ENCODE results near the gene NUP88. TPM values are rescaled to one million over a fixed set of nuclear protein-coding genes. Genes with fewer than 3 reads are reported as not detected.

NUP88 gene
- total RNA-seq, 2 experiments from 2014 or later, result 129 to 142 TPM

GRCh38 chr17:5418858-5419355 is 555 bp downstream of the NUP88 start:
- intact Hi-C loops (cut with DNase I, micrococcal nuclease), result loop anchor here (2.0 to 10.0 kb wide), 4 partner anchors 66 to 1018 kb away; partner anchors contain the start of genes DERL2 (in 2 of the 2), MIS12 (in 2 of the 2), AIPL1 (in 1 of the 2) and RABEP1 (in 1 of the 2)
- no peaks in the 10 kb centered on the region for H3K9me3 Mint-ChIP-seq
- peak overlapping the region; percentile 76 for H3K4me3 ChIP-seq (ENCODE audit: low read length)
- H3K4me1 ChIP-seq (ENCODE audit: insufficient read depth, low read length), result peaks cover 31% of the 10 kb centered on the region
- H3K27me3 Mint-ChIP-seq, result no peaks in the 10 kb centered on the region
- peaks cover 73% of the 10 kb centered on the region for H3K36me3 Mint-ChIP-seq (ENCODE audit: low read depth)
- peaks cover 59% of the 10 kb centered on the region for H3K4me1 Mint-ChIP-seq (ENCODE audit: low read depth)
- no peaks in the 10 kb centered on the region for H3K9me3 ChIP-seq (ENCODE audit: control insufficient read depth in 1 of 2, insufficient read depth in 1 of 2, low read length in 2 of 2)
- H3K27ac Mint-ChIP-seq, result peak overlapping the region; percentile 98
- TF ChIP-seq CTCF (IDR thresholded peaks at IDR 0.05), result no peak
- ChIA-PET CTCF (interaction anchor here (0.8 to 3.6 kb wide), 4 partner anchors 17 to 227 kb away, joined by 3 to 48 read pairs (median 4); partner anchors contain the start of gene C1QBP), POLR2A (interaction anchor here (0.6 to 2.3 kb wide), 26 partner anchors 9 to 1801 kb away, joined by 3 to 37 read pairs (median 4); partner anchors contain the start of genes ACADVL, C17orf107, C1QBP and CYB5D2)
- peak overlapping the region; percentile 98 to 99 for H3K27ac ChIP-seq (ENCODE audit: low read depth in 1 of 2, low read length in 2 of 2)
- DNase-seq (peak; percentile 35 to 90 (median 48)), ATAC-seq (ENCODE audit: poor library complexity) (peak; percentile 43)
- peaks cover 62% of the 10 kb centered on the region for H3K36me3 ChIP-seq (ENCODE audit: insufficient read depth, low read length)
- H3K27me3 ChIP-seq (ENCODE audit: control insufficient read depth in 1 of 2, insufficient read depth in 2 of 2, low read length in 2 of 2), result no peaks in the 10 kb centered on the region
- H3K4me3 Mint-ChIP-seq, result peak overlapping the region; percentile 93

DNA sequence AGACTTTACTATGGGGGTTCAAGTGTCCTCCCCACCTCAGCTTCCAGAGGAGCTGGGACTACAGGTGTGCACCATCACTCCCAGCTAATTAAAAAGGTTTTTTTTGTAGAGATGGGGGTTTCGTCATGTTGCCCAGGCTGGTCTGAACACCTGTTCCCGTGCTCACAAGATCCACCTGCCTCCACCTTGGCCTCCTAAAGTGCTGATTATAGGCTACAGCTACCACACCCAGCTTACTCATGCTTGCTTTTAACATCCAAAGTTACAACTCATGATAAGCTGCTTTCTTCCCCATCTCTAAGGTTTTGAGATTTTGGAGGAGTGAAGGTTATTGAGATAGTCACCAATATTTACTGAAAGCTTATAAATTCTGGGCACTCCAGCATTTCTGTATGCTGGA is 2.6 kb downstream of the NUP88 start:
- Mint-ChIP-seq H3K4me1 (ENCODE audit: low read depth) (peaks cover 63% of the 10 kb centered on the region), H3K27ac (peak overlapping the region; percentile 42), H3K9me3 (no peaks in the 10 kb centered on the region), H3K27me3 (no peaks in the 10 kb centered on the region), H3K36me3 (ENCODE audit: low read depth) (peaks cover 80% of the 10 kb centered on the region), H3K4me3 (peak overlapping the region; percentile 70)
- TF ChIP-seq CTCF (IDR thresholded peaks at IDR 0.05), result no peak
- H3K27me3 ChIP-seq (ENCODE audit: control insufficient read depth in 1 of 2, insufficient read depth in 2 of 2, low read length in 2 of 2), result no peaks in the 10 kb centered on the region
- H3K4me3 ChIP-seq (ENCODE audit: low read length), result no peak overlapping the region
- intact Hi-C loops (cut with DNase I, micrococcal nuclease), result loop anchor here in 1 of 2 experiments (5.0 to 10.0 kb wide), 3 partner anchors 68 to 1020 kb away; partner anchors contain the start of genes AIPL1, DERL2, MIS12 and RABEP1
- H3K4me1 ChIP-seq (ENCODE audit: insufficient read depth, low read length), result peaks cover 31% of the 10 kb centered on the region
- DNase-seq (no peak), ATAC-seq (ENCODE audit: poor library complexity) (no peak)
- ChIA-PET POLR2A (interaction anchor here (0.6 to 1.2 kb wide), 3 partner anchors 22 to 772 kb away, joined by 3 read pairs; partner anchors contain the start of gene DERL2), CTCF (interaction anchor here (3.6 kb wide), 1 partner anchor 22 kb away, joined by 48 read pairs; the partner anchor contains the start of gene C1QBP)
- H3K9me3 ChIP-seq (ENCODE audit: control insufficient read depth in 1 of 2, insufficient read depth in 1 of 2, low read length in 2 of 2), result no peaks in the 10 kb centered on the region
- H3K27ac ChIP-seq (ENCODE audit: low read depth in 1 of 2, low read length in 2 of 2), result peak overlapping the region in 1 of 2 donors; percentile 39
- H3K36me3 ChIP-seq (ENCODE audit: insufficient read depth, low read length), result peaks cover 62% of the 10 kb centered on the region

GRCh38 chr17:5413682-5414081 is 5.8 kb downstream of the NUP88 start:
- Histone ChIP-seq H3K27ac (ENCODE audit: low read depth in 1 of 2, low read length in 2 of 2) (no peak overlapping the region), H3K9me3 (ENCODE audit: control insufficient read depth in 1 of 2, insufficient read depth in 1 of 2, low read length in 2 of 2) (no peaks in the 10 kb centered on the region), H3K4me1 (ENCODE audit: insufficient read depth, low read length) (peaks cover 21% of the 10 kb centered on the region), H3K27me3 (ENCODE audit: control insufficient read depth in 1 of 2, insufficient read depth in 2 of 2, low read length in 2 of 2) (no peaks in the 10 kb centered on the region), H3K36me3 (ENCODE audit: insufficient read depth, low read length) (peaks cover 83% of the 10 kb centered on the region), H3K4me3 (ENCODE audit: low read length) (no peak overlapping the region)
- ATAC-seq (ENCODE audit: poor library complexity), result no peak
- Mint-ChIP-seq H3K4me3 (no peak overlapping the region), H3K36me3 (ENCODE audit: low read depth) (peaks cover 53% of the 10 kb centered on the region), H3K27me3 (no peaks in the 10 kb centered on the region), H3K9me3 (no peaks in the 10 kb centered on the region), H3K4me1 (ENCODE audit: low read depth) (peaks cover 55% of the 10 kb centered on the region), H3K27ac (no peak overlapping the region)
- POLR2A ChIA-PET, result interaction anchor here (0.9 kb wide), 1 partner anchor 24 kb away, joined by 3 read pairs; no protein-coding TSS in a partner anchor
- no peak for DNase-seq
- CTCF ChIA-PET, result interaction anchor here (1.1 to 2.0 kb wide), 2 partner anchors 25 kb away, joined by 4 to 6 read pairs; partner anchors contain the start of gene C1QBP
- intact Hi-C loops (cut with DNase I, micrococcal nuclease), result loop anchor here in 1 of 2 experiments (10.0 kb wide), 1 partner anchor 71 kb away; the partner anchor contains the start of genes DERL2 and MIS12
- no peak for TF ChIP-seq CTCF (IDR thresholded peaks at IDR 0.05)
